AML-193 (cell line): ENCODE results near the gene MB21D2.

Source experiments
- DNase-seq, 2 experiments: peaks; one replicate each; lab custom pipeline; 2025; lab: John Stamatoyannopoulos, UW

Gene MB21D2

DNA sequence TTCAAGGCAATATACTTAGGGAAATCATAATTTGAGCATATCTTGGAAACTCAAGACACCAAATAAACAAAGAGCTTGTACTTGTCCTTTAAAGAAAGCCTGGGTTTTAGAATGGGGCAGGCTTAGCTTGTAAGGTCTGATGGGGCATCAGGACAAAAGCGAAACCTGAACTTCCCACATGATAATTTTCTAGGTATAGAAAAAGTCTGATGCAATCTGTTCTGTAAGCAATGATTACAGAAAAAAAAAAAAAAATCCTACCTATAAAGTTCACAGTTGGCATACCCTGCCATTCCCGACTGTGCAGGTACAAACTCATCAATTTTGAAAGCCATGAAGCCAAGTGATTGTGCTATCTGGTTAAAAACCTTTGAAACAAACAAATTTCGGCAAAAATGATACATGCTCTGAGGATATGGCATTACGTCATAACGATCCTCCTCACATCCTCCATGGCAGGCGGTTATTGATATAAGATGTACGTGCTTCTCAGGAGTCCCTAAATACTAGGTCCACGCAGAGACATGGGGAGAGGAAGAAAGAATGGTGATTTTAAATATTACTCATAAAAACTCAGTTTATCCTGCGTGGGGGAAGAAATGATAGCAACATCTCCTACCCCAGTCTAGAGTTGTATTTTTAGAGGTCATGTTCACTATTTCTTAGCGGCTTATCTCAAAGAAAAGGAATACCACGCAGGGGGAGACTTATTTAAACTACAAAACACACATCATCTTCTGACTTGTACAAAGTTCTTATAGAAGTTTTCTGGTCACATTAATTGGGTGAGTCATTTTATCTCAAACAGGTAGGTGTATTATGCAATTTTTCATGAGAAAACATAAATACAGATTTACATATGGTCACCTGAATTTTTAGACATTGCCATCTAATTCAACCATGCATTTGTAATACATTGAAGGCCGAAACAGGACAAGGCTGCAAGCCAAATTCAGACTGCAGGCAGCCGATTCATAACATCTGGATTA, 27.0 kb downstream of the MB21D2 start:
- no peak for DNase-seq

DNA sequence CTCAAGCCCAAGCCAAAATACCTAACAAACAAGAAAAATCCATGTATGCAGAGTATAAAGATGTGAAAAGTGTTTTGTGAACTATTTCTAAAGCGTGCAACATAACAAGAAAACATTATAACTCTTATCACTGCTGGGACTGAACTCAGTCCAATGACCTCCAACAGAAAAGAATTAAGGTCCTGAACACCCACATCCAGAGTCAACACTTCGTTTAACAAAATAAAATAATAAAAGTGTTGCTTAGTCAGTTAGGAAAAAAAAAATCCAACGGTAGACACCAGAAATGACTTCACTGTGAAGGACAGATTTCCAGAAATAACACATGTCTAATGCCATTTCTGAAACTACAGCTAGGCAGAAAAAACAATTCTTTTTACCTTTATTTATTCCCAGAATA, 28.0 kb downstream of the MB21D2 start:
- DNase-seq = no peak

DNA sequence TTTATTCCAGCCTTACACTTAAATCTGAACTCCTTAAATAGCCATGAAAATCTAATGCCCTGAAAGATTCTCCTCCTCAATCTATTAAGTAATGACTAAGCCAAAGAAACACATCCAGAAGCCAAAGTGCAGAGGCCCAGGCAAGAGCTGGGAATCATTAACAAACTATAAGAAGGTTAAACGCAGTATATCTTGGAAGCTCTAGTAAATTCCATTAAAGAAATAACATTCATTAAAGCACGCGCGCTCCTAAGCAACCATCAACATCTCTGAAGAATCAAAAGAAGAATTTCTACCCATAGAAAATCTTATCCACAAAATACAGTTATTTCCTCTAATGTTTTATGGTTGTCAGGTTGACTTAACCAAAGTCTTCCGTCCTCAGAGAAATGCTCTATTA, 29.5 kb downstream of the MB21D2 start:
- no peak for DNase-seq

- no peak for DNase-seq
Observed at GRCh38 chr3:192887701-192888100, 30.0 kb downstream of the MB21D2 start.

- no peak for DNase-seq
Observed at GRCh38 chr3:192887047-192887446, 30.6 kb downstream of the MB21D2 start.

DNA sequence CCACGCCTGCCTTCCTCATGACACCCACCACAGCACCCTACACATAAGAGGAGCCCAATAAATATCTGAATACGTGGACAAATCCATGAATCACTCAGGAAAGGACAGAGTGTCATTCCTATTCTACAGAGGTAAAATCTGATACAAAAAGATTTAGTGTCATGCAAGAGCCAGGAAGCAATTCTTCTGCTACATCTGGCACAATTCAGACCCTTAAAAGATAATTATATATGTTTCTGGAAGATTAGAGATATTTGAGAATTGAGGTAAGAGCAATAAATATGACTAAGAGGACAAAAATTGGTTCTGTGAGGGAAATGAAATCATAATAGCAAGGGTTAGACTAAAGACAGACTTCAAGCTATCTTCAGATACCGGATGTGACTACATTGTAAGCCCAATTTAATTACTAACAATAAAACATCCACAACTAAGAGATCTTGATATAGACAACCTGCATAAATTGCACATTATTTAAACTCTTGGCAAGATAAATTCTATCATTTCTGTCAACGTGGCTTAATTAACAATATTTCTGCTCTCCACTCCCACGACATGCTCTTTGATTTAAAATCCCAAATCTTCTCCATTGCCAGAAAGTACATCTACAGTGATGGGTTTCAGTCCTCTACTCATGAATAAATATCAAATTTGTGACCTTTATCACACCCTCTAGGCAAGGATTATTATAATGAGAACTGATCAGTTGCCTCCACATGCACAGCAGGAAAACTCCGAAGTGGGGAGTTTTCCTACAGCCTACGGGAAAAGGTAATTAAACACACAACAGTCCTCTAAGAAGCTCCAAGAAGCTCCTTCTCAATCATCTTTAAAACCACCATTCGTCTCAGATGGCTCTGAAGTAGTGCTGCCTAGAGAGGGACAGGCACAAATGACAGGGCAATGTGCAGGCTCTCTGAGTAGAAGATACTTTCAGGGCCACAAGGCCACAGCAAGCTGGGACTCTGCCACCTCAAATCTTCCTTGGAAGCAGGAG, 32.6 kb downstream of the MB21D2 start:
- DNase-seq = no peak

- no peak for DNase-seq
Observed at GRCh38 chr3:192883512-192883911, 34.1 kb downstream of the MB21D2 start.

DNA sequence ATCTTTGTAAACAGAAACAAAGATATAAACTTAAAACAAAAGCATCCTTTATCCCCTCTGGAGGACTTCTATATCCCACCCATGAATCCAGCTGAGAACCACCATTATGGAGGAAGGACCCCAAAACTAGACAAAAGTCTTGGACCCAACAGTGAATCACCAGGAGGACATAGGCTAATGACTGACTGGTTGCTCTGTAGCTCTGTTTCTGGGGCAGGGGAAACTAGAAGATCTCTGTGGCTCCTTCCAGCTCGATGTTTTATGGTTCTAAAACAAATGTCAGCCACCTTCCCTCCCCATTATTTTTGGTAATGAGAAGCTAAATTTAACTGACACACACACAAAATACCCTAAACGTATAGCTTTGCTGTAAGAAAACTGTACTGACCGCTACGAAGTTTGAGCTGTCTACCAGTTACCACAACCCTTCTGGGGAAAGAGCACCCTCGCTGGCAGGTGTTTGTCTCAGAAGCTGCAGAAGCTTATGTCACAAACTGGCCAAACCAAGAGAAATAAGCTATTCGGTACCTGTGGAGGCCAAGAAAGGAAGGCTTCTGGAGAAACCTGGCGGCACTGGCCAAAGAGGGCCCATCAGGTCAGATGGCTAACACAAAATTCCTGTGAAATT, 36.4 kb downstream of the MB21D2 start:
- no peak for DNase-seq

DNA sequence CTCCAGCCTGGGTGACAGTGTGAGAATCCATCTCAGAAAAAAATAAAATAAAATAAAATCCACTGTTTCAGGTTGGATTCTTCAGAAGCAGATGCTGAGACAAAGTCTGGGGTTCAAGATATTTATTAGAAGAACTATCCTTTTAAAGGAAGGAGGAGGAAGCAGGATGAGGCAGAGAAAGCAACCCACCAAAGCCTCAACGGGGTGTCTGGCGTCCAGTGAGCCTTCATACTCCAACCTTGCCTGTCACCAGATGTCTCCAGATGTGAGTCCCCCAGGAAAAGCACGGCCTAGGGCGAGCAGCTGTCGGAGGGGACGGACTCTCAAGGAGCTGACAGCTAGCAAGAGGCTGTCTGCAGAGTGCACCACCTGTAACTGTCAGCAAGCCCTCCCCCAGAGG, 37.3 kb downstream of the MB21D2 start:
- DNase-seq = no peak

DNA sequence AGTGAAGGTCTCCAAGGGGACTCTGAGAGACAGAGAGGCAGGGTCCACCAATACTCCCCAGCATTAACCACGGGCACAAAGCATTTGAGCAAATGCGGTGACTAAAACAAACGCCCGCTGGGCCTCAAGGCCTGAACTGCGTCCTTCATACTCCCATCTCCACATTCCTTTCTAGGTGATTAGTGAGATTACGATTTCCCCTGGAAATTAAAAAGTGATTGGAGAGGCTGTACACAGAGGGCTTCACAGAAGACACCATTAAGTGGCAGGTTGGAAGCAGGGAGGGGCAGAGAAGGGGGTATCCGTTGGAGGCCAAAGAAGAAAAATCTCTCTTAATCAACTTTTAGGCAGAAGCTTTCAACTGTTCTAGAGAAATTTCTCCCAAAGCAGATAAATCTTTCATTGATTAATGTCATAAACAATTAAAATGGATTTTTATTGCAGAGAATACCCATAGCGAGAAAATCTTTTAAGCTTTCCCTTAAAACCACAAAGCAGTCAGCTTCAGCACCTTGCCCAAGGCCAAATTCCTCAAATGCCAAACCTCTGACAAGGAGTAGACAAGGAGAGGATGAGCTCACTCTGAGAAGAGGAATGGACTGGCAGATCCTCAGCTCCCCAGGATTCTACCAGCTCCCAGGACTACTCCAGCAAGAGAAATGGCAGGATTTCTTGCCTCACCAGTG, 38.2 kb downstream of the MB21D2 start:
- DNase-seq = no peak

DNA sequence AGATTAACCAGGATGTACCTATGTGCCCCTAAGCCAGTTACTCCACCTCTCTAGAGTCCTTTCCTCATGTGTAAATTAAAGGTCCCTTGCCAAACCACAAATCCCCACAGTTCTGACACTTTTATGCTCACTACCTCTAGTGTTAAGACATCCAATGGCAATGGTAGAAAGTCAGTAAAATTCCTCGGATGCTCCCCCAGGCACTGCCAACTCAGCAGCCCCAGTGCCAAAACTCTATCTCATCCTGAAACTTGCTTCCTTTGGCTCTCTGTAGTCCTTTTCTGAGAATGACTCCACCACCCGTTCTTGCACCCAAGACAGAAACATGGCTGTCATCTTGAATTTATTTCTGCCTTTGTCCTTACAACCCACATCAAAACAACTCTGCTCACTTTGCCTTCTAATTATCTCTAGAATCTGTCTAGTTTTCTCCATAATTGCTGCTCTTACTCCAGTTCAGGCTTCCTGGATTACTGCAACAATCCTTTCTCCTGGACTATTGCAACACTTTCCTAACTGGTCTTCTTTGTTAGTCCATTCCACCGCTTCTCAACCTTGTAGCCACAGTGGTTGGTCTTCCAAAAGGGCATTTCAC, 41.6 kb downstream of the MB21D2 start:
- DNase-seq = no peak

DNA sequence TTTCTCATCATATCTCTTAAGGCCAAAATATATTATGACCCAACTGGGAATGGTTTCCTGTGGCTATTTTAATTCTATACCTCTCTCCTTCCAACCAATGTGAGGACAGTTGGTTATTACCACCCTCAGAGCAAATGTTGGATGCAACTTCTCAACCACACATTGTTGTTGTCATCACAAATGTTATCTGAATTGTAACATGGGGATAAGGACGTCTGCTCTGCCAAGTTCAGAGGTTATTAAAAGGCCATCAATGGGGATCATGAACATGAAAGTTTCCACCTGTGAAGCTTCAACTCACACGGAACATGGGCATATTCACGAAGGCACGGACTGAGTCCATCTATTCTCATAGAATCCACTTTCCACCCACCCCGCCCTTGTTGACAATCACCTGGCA, 46.8 kb downstream of the MB21D2 start:
- no peak for DNase-seq

- no peak for DNase-seq
Observed at GRCh38 chr3:192869131-192870031, 48.3 kb downstream of the MB21D2 start.

GRCh38 chr3:192867645-192868044, 50.0 kb downstream of the MB21D2 start:
- DNase-seq = no peak

GRCh38 chr3:192866804-192867203, 50.9 kb downstream of the MB21D2 start:
- no peak for DNase-seq

- DNase-seq = no peak
Observed at GRCh38 chr3:192864941-192865340, 52.7 kb downstream of the MB21D2 start.

DNA sequence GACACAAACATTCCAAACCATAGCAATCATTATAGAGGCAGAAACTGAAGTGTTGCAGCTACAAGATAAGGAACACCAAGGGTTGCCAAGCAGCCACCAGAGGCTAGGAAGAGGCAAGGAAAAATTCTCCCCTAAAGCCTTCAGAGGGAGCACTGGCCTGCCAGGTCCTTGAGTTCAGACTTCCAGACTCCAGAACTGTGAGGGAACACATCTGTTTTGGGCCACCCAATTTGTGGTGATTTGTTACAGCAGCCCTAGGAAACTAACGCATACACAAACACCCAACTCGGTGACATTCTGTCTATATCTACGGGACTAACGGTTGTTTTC, 54.6 kb downstream of the MB21D2 start:
- DNase-seq = no peak

GRCh38 chr3:192862408-192863090, 55.1 kb downstream of the MB21D2 start:
- no peak for DNase-seq

GRCh38 chr3:192861972-192862371, 55.7 kb downstream of the MB21D2 start:
- DNase-seq = no peak

GRCh38 chr3:192860454-192860853, 57.2 kb downstream of the MB21D2 start:
- DNase-seq = no peak
